Measurements from ENCODE around the gene CISH. TPM values are rescaled to one million over a fixed set of nuclear protein-coding genes. Genes with fewer than 3 reads are reported as not detected.

CISH gene
- 0.78 and 1.1 TPM in 2 replicates for total RNA-seq

DNA sequence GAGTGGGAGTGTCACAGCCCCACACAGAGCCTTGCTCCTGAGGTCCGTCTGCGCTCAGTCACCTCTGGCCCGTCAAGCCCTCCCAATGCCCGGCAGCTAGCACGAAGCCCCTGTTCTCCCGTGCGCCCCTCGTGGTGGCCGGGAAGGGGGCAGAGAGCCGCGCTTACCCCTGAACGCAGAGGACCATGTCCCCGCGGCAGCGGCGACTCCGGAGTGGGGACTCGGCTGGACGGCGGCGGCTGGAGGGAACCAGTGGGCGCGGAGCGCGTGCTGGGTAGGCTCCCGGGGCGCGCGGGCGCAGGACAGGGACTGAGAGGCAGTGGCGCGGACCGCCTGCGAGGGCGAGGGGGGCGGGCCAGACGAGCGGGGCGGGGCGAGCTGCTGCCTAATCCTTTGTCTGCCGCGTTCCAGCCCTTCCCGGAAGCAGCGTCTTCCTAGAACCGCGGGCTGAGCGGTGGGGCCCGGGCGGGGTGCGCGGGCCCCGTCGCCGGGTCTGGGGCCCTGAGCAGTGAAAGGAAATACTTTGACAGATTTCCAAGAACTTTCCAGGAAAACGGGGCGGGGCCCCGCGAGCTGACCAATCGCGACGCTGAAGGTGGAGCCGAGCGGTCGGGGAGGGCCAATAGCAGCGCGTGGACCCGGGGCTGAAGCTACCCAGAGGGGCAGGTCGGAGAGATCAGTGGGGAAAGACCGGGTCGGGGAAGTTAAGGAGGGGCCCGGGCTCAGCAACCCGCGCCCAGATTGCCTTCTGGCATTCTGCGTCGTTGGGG lies at the start of gene CISH:
TSS of gene CISH (minus strand) at position 311 of the 770 bp plus-strand sequence. CDS start at position 187, 124 bp downstream.

DNA sequence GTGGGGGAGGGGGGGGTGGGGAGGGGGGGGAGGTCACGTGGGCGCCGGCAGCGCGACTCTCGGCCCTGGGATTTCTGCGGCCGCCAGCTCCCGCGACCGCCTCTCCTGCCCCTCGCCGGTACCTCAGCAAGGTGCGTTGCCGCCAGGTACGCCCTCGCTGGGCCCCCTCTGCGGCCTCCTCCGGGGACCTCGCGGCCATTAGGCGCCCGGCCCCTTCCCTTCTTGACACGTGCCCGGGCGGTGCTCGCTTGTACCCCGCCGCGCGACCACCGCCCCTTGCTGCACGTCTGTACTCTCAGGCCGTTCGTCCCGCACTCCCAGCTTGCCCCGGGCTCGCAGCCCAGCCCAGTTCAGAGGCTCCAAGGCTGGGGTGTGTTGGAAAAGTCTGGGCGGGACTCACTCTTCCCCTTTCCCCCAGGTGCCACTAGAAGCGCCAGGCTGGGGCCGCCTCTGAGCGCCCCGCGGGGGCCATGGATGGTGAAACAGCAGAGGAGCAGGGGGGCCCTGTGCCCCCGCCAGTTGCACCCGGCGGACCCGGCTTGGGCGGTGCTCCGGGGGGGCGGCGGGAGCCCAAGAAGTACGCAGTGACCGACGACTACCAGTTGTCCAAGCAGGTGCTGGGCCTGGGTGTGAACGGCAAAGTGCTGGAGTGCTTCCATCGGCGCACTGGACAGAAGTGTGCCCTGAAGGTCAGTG lies 5.7 kb upstream of the CISH start, which contains the start of gene MAPKAPK3:
TSS of gene MAPKAPK3 (plus strand) at position 56 of the 696 bp plus-strand sequence. CDS start at position 471, 415 bp downstream.

GRCh38 chr3:50568947-50569749 lies 42.4 kb downstream of the CISH start, which contains the start of gene HEMK1:
TSS of gene HEMK1 (plus strand) at chr3:50569522. CDS start at chr3:50571105, 1,583 bp downstream.

DNA sequence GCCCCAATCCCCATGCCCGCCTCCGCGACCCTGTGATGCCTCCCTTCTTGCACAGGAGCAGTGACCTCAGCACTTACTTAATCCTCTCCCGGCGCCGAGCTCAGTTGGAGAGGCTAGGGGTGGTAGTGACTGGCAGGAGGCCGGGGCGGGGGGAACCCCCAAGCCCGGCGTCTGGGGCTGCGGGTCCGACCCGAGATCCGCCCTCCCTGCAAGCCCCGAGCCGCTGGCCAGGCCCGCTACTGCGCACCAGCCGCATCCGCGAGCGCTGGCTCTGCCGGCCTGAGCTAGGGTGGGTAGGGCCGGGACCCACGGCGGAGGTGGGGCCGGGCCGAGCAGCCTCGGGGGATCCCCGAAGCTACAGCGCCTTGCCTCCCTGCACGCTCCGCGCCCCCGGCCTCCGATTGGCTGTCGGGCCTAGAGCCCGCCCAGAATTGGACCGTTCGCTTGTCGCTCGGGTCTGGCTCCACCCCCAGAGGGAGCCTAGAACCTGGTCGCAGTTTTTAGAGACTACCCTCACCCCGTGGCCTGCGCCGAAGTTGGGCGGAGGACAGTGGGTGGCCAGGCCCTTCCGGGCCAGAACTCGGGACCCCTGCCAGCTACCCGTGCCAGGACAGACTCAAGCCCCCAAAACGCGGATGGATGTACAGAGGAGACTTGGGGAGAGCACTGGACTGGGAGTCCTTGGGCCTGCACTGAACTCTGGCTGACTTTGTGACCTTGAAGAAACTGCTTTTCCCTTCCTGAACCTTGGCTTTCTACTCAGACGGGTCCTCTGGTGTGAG lies 44.0 kb downstream of the CISH start, which contains the start of gene C3orf18:
TSS of gene C3orf18 (minus strand) at position 362 of the 782 bp plus-strand sequence. CDS start 2,048 bp downstream, outside the sequence.

Other genes starting within 250 kb of the CISH start
- not detected in 2 replicates for gene CACNA2D2, start 108.1 kb downstream of the CISH start, total RNA-seq
- 7.2 and 8.5 TPM in 2 replicates for gene C3orf18, start 44.0 kb downstream of the CISH start, total RNA-seq
- gene HEMK1, start 42.3 kb downstream of the CISH start, total RNA-seq: 6.6 and 11.5 TPM in 2 replicates
- 122 and 213 TPM in 2 replicates for gene MAPKAPK3, start 5.4 kb upstream of the CISH start, total RNA-seq
- under 0.01 and 0.20 TPM in 2 replicates for gene DOCK3, start 63.2 kb upstream of the CISH start, total RNA-seq